Caco-2 (cell line): Measurements from ENCODE around the gene TPX2. TPM values are rescaled to one million over a fixed set of nuclear protein-coding genes. Genes with fewer than 3 reads are reported as not detected.

Experiments used
- BruUV-seq: library from RNA; stranded (reverse); fragments of 400-500 nt; replicated peaks from 2 replicates; lab custom pipeline; 2021; lab: Mats Ljungman, UMichigan
- CTCF ChIA-PET: fragments of 300-600 bp; sonication (Branson Sonifier 250); formaldehyde crosslinking; loops from one replicate; lab custom pipeline; 2022; ENCODE audit warnings: antibody characterized with exemption; lab: Charles Lee
- POLR2A ChIA-PET: fragments of 300-600 bp; sonication (Branson Sonifier 250); formaldehyde crosslinking; loops from one replicate; lab custom pipeline; 2022; ENCODE audit warnings: antibody characterized with exemption; lab: Charles Lee
- DNase-seq, 2 experiments: peaks; one replicate each; pipeline versions ENCODE4 v3.0.0 to v3.0.0-alpha.2; 2020 to 2022
- H3K27me3 ChIP-seq: replicated peaks from 2 replicates; pipeline ENCODE4 v1.6.0; 2011; ENCODE audit warnings: low read length; ENCODE audit not compliant: control insufficient read depth, insufficient read depth
- H3K36me3 ChIP-seq: 2 replicates; pipeline ENCODE4 v1.5.1; 2011; ENCODE audit warnings: low read length; ENCODE audit not compliant: control insufficient read depth, insufficient read depth
- H3K4me1 ChIP-seq: fragments of 250-450 bp; sonication (Bioruptor Pico); 2 replicates; pipeline ENCODE4 v1.5.1; 2020; ENCODE audit warnings: mild to moderate bottlenecking
- H3K4me3 ChIP-seq: 2 replicates; pipeline ENCODE4 v1.5.1; 2011; ENCODE audit warnings: low read depth, mild to moderate bottlenecking, control low read depth, low read length
- H3K9me3 ChIP-seq: fragments of 250-450 bp; sonication (Bioruptor Pico); 2 replicates; pipeline ENCODE4 v1.5.1; 2020; ENCODE audit warnings: mild to moderate bottlenecking, moderate library complexity
- H3K27ac Mint-ChIP-seq: one replicate; pipeline ENCODE4 v1.8.0; 2022; ENCODE audit warnings: mixed read lengths; ENCODE audit not compliant: unreplicated experiment
- H3K27me3 Mint-ChIP-seq: one replicate; pipeline ENCODE4 v1.8.0; 2022; ENCODE audit warnings: mixed read lengths; ENCODE audit not compliant: insufficient read depth, unreplicated experiment
- H3K36me3 Mint-ChIP-seq: one replicate; pipeline ENCODE4 v1.8.0; 2022; ENCODE audit warnings: mild to moderate bottlenecking, mixed read lengths; ENCODE audit not compliant: insufficient read depth, unreplicated experiment
- H3K4me1 Mint-ChIP-seq: one replicate; pipeline ENCODE4 v1.8.0; 2022; ENCODE audit warnings: low read depth, mixed read lengths; ENCODE audit not compliant: unreplicated experiment
- H3K4me3 Mint-ChIP-seq: one replicate; pipeline ENCODE4 v1.8.0; 2022; ENCODE audit warnings: mild to moderate bottlenecking, moderate library complexity, mixed read lengths; ENCODE audit not compliant: unreplicated experiment
- H3K9me3 Mint-ChIP-seq: one replicate; pipeline ENCODE4 v1.8.0; 2022; ENCODE audit warnings: mixed read lengths; ENCODE audit not compliant: unreplicated experiment
- CTCF ChIP-seq, 2 experiments: fragments of 200-600 bp in 1 of 2; IDR thresholded peaks; 1 replicate in 1 of 2; 2 replicates in 1 of 2; pipeline versions ENCODE4 v1.5.1 to v1.8.0; 2011 to 2022; ENCODE audit warnings: antibody characterized with exemption in 1 of 2, control low read depth in 1 of 2, inconsistent platforms in 1 of 2, low read depth in 1 of 2, low read length in 1 of 2, mild to moderate bottlenecking in 1 of 2, moderate library complexity in 1 of 2; ENCODE audit not compliant: insufficient read depth in 1 of 2, severe bottlenecking in 1 of 2, unreplicated experiment in 1 of 2
- intact Hi-C: fragments of 100-400 bp; cut with micrococcal nuclease; formaldehyde crosslinking; loops from one replicate; pipeline ENCODE4 v1.10.0; 2022; ENCODE audit not compliant: unreplicated experiment
- total RNA-seq: library from RNA; stranded (reverse); gene quantifications from 2 replicates; pipeline ENCODE4 v1.2.3, GENCODE V29; 2022

Gene TPX2
- total RNA-seq, 1 experiment from 2014 or later, result 237 TPM

- Histone ChIP-seq H3K27me3 (no peaks in the 10 kb centered on the region), H3K36me3 (0 out of 2 replicates have a peak, but pooled peaks cover 2% of the 10 kb centered on the region), H3K9me3 (no peaks in the 10 kb centered on the region), H3K4me1 (no peaks in the 10 kb centered on the region), H3K4me3 (no peak overlapping the region)
- DNase-seq, result no peak
- ChIA-PET CTCF (interaction anchor here (0.7 kb wide), 1 partner anchor 242 kb away, joined by 7 read pairs; no protein-coding TSS in a partner anchor), POLR2A (interaction anchor here (0.8 kb wide), 1 partner anchor 10 kb away, joined by 3 read pairs; the partner anchor contains the start of gene TPX2)
- no peaks in the 10 kb centered on the region for H3K27me3 Mint-ChIP-seq
- no peaks in the 10 kb centered on the region for H3K9me3 Mint-ChIP-seq
- no peak overlapping the region for H3K27ac Mint-ChIP-seq
- peaks cover 74% of the 10 kb centered on the region for H3K36me3 Mint-ChIP-seq
- BruUV-seq, result no TSS peak
- intact Hi-C loops, result no loop called here
- TF ChIP-seq CTCF (IDR thresholded peaks at IDR 0.05; ENCODE audit: insufficient read depth in 1 of 2, low read depth in 1 of 2, low read length in 1 of 2, severe bottlenecking in 1 of 2, unreplicated experiment in 1 of 2), result no peak
- no peak overlapping the region for H3K4me3 Mint-ChIP-seq
- peaks cover 35% of the 10 kb centered on the region for H3K4me1 Mint-ChIP-seq
Measured at GRCh38 chr20:31749223-31749622, 10.1 kb downstream of the TPX2 start.

DNA sequence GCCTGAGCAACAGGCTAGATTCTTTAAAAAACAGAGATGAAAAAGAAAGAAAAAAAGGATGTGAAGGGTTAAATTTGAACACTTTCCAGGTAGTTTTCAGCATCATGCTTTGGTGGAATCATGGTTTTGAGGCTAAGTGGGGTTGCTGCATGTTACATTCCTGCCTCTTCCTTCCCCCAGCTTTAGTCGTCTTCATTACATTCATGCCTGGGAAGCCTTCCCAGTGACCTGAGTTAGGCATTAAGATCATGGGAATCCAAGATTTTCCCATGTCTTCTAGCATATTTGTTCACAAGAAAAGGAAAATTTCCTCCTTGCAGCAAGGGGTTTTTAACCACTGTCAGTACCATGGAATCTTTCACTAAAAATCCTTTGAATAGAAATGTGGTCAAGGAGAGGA, 12.0 kb downstream of the TPX2 start:
- Mint-ChIP-seq H3K27me3 (no peaks in the 10 kb centered on the region), H3K36me3 (peaks cover 62% of the 10 kb centered on the region), H3K9me3 (no peaks in the 10 kb centered on the region), H3K4me1 (peaks cover 27% of the 10 kb centered on the region), H3K4me3 (no peak overlapping the region), H3K27ac (no peak overlapping the region)
- Histone ChIP-seq H3K4me3 (no peak overlapping the region), H3K36me3 (0 out of 2 replicates have a peak, but pooled peaks cover 2% of the 10 kb centered on the region), H3K9me3 (no peaks in the 10 kb centered on the region), H3K4me1 (no peaks in the 10 kb centered on the region; the same call in 1 of the 2 replicates), H3K27me3 (no peaks in the 10 kb centered on the region)
- DNase-seq, result no peak
- BruUV-seq, result no TSS peak
- no peak for TF ChIP-seq CTCF (IDR thresholded peaks at IDR 0.05; ENCODE audit: insufficient read depth in 1 of 2, low read depth in 1 of 2, low read length in 1 of 2, severe bottlenecking in 1 of 2, unreplicated experiment in 1 of 2)
- intact Hi-C loops, result no loop called here
- ChIA-PET CTCF (no interaction called here), POLR2A (no interaction called here)

- Histone ChIP-seq H3K4me3 (no peak overlapping the region), H3K4me1 (peaks cover 19% of the 10 kb centered on the region), H3K36me3 (no peaks in the 10 kb centered on the region), H3K27me3 (no peaks in the 10 kb centered on the region), H3K9me3 (no peaks in the 10 kb centered on the region)
- H3K9me3 Mint-ChIP-seq, result no peaks in the 10 kb centered on the region
- no TSS peak for BruUV-seq
- H3K36me3 Mint-ChIP-seq, result peaks cover 67% of the 10 kb centered on the region
- ChIA-PET CTCF (no interaction called here), POLR2A (no interaction called here)
- H3K27ac Mint-ChIP-seq, result no peak overlapping the region
- DNase-seq, result no peak
- H3K4me1 Mint-ChIP-seq, result peaks cover 32% of the 10 kb centered on the region
- TF ChIP-seq CTCF (IDR thresholded peaks at IDR 0.05; ENCODE audit: insufficient read depth in 1 of 2, low read depth in 1 of 2, low read length in 1 of 2, severe bottlenecking in 1 of 2, unreplicated experiment in 1 of 2), result no peak
- H3K27me3 Mint-ChIP-seq, result no peaks in the 10 kb centered on the region
- intact Hi-C loops, result no loop called here
- H3K4me3 Mint-ChIP-seq, result no peak overlapping the region
Measured at GRCh38 chr20:31757254-31757653, 18.2 kb downstream of the TPX2 start.
